AG04450 (cell line): ENCODE data around the gene FRRS1. TPM values are rescaled to one million over a fixed set of nuclear protein-coding genes. Genes with fewer than 3 reads are reported as not detected.
A peak's percentile ranks its signal among the peaks of the same experiment; 100 is the strongest.

Source experiments
- CTCF ChIA-PET: fragments of 300-600, 350-600 bp; formaldehyde crosslinking; extraction: SDS; loops from one replicate; lab custom pipeline; 2022; ENCODE audit warnings: antibody characterized with exemption, inconsistent platforms; lab: Charles Lee
- POLR2A ChIA-PET: fragments of 350-600 bp; formaldehyde crosslinking; extraction: SDS; loops from one replicate; lab custom pipeline; 2021; ENCODE audit warnings: antibody characterized with exemption, inconsistent platforms; lab: Yijun Ruan, JAX
- DNase-seq: peaks from one replicate; pipeline ENCODE4 v3.0.0-alpha.2; 2011; ENCODE audit warnings: low read depth, low spot score
- H3K27ac ChIP-seq: one replicate; pipeline ENCODE4 v1.5.1; 2012; ENCODE audit warnings: low read depth, low read length, control low read depth
- H3K27me3 ChIP-seq: one replicate; pipeline ENCODE4 v1.6.0; 2012; ENCODE audit warnings: low read length; ENCODE audit not compliant: control insufficient read depth, insufficient read depth
- H3K4me3 ChIP-seq: 2 replicates; pipeline ENCODE4 v1.5.1; 2011; ENCODE audit warnings: mild to moderate bottlenecking, low read depth, low read length, control low read depth
- H3K9me3 ChIP-seq: 2 replicates; pipeline ENCODE4 v1.5.1; 2012; ENCODE audit warnings: low read length; ENCODE audit not compliant: control insufficient read depth, insufficient read depth
- CTCF ChIP-seq: IDR thresholded peaks from 2 replicates; pipeline ENCODE4 v1.5.1; 2011; ENCODE audit warnings: low read depth, low read length, control low read depth, inconsistent platforms
- polyA plus RNA-seq: library from polyadenylated mRNA; depleted of rRNA; stranded (reverse); fragments of >200 nt; gene quantifications from 2 replicates; pipeline ENCODE4 v1.2.3, GENCODE V29; 2011

The FRRS1 gene
- polyA plus RNA-seq, 1 experiment, result 9.7 TPM

GRCh38 chr1:99738858-99739465 is 27.5 kb downstream of the FRRS1 start:
- Histone ChIP-seq H3K4me3 (no peak overlapping the region), H3K27me3 (no peaks in the 10 kb centered on the region), H3K9me3 (no peaks in the 10 kb centered on the region), H3K27ac (no peak overlapping the region)
- POLR2A ChIA-PET, result no interaction called here
- TF ChIP-seq CTCF, result no peak
- DNase-seq, result no peak
- CTCF ChIA-PET, result interaction anchor here (1.0 to 1.8 kb wide), 4 partner anchors 257 to 944 kb away, joined by 3 to 5 read pairs (median 4); no protein-coding TSS in a partner anchor

- peak; percentile 72 for TF ChIP-seq CTCF
- Histone ChIP-seq H3K4me3 (no peak overlapping the region), H3K9me3 (no peaks in the 10 kb centered on the region), H3K27ac (no peak overlapping the region), H3K27me3 (no peaks in the 10 kb centered on the region)
- POLR2A ChIA-PET, result no interaction called here
- CTCF ChIA-PET, result no interaction called here
- peak; percentile 39 for DNase-seq
These were observed 29.4 kb downstream of the FRRS1 start for GRCh38 chr1:99737016-99737415.

DNA sequence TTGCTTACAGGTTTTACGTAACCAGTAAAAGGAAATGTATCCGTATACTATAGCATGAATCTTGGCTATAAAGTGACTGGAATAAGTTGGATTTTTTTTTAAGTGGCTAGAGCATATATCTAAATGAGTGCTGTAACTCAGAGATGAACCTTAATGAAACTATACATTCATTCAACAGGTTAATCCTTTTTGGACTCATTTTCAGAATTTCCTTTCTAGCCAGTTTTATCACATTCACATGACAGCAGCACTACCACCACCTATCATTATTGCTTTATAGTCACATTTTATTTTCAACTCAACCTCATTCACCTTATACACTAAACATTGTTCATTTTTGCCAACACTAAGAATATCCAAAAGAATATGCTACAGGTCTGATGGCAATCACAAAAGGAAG is 30.6 kb downstream of the FRRS1 start:
- H3K9me3 ChIP-seq, result no peaks in the 10 kb centered on the region
- POLR2A ChIA-PET, result no interaction called here
- no peak for TF ChIP-seq CTCF
- no peak overlapping the region for H3K4me3 ChIP-seq
- no peak overlapping the region for H3K27ac ChIP-seq
- DNase-seq, result no peak
- no peaks in the 10 kb centered on the region for H3K27me3 ChIP-seq
- CTCF ChIA-PET, result no interaction called here

GRCh38 chr1:99731384-99731783 is 35.1 kb downstream of the FRRS1 start:
- CTCF ChIA-PET, result no interaction called here
- H3K9me3 ChIP-seq, result no peaks in the 10 kb centered on the region
- no peak for TF ChIP-seq CTCF
- H3K27me3 ChIP-seq, result no peaks in the 10 kb centered on the region
- H3K27ac ChIP-seq, result no peak overlapping the region
- peak; percentile 42 for DNase-seq
- no peak overlapping the region for H3K4me3 ChIP-seq
- POLR2A ChIA-PET, result interaction anchor here (0.8 kb wide), 1 partner anchor 811 kb away, joined by 3 read pairs; no protein-coding TSS in a partner anchor

GRCh38 chr1:99728494-99729235 is 37.8 kb downstream of the FRRS1 start:
- no peak overlapping the region for H3K27ac ChIP-seq
- DNase-seq, result no peak
- POLR2A ChIA-PET, result no interaction called here

More at GRCh38 chr1:99728494-99729235, 37.8 kb downstream of the FRRS1 start:
- H3K4me3 ChIP-seq, result no peak overlapping the region
- TF ChIP-seq CTCF, result peak; percentile 53
- no peaks in the 10 kb centered on the region for H3K9me3 ChIP-seq
- CTCF ChIA-PET, result interaction anchor here (0.6 to 1.3 kb wide), 5 partner anchors 10 to 283 kb away, joined by 3 to 6 read pairs (median 3); no protein-coding TSS in a partner anchor
- no peaks in the 10 kb centered on the region for H3K27me3 ChIP-seq
